WERI-Rb-1 (cell line): ENCODE measurements around the gene CIAO3.
"Not testable (repeated sequence)": the region's sequence is repeated elsewhere in the genome, so short reads cannot be mapped to it uniquely, and the experiment has no call there.

Source experiments
- DNase-seq: peaks from one replicate; pipeline ENCODE4 v3.0.0-alpha.2; 2020
- H3K27ac ChIP-seq: fragments of 250-450 bp; sonication (Bioruptor Pico); 2 replicates; pipeline ENCODE4 v1.5.1; 2020; ENCODE audit warnings: mild to moderate bottlenecking, moderate library complexity
- H3K27me3 ChIP-seq: fragments of 250-450 bp; sonication (Bioruptor Pico); 2 replicates; pipeline ENCODE4 v1.5.1; 2021; ENCODE audit warnings: mild to moderate bottlenecking, low read depth, moderate library complexity; ENCODE audit not compliant: insufficient read depth, severe bottlenecking
- H3K36me3 ChIP-seq: fragments of 250-450 bp; sonication (Bioruptor Pico); 2 replicates; pipeline ENCODE4 v1.5.1; 2020; ENCODE audit warnings: mild to moderate bottlenecking, moderate library complexity
- H3K4me3 ChIP-seq: 2 replicates; pipeline ENCODE4 v1.5.1; 2011; ENCODE audit warnings: low read depth, mild to moderate bottlenecking, control low read depth, low read length
- H3K9me3 ChIP-seq: fragments of 250-450 bp; sonication (Bioruptor Pico); 2 replicates; pipeline ENCODE4 v1.5.1; 2021; ENCODE audit warnings: mild to moderate bottlenecking, moderate library complexity; ENCODE audit not compliant: severe bottlenecking
- TF ChIP-seq, protein P1 (sequence below): IDR thresholded peaks from 2 replicates; pipeline ENCODE4 v1.5.1; 2011; ENCODE audit warnings: low read depth, mild to moderate bottlenecking, control low read depth, inconsistent platforms, low read length

CIAO3 gene

GRCh38 chr16:743794-744500, 3.1 kb upstream of the CIAO3 start:
- no peak for DNase-seq
- Histone ChIP-seq H3K36me3 (peaks cover 4% of the 10 kb centered on the region), H3K27ac (no peak overlapping the region), H3K9me3 (no peaks in the 10 kb centered on the region), H3K27me3 (no peaks in the 10 kb centered on the region), H3K4me3 (no peak overlapping the region)
- TF ChIP-seq, protein P1, sequence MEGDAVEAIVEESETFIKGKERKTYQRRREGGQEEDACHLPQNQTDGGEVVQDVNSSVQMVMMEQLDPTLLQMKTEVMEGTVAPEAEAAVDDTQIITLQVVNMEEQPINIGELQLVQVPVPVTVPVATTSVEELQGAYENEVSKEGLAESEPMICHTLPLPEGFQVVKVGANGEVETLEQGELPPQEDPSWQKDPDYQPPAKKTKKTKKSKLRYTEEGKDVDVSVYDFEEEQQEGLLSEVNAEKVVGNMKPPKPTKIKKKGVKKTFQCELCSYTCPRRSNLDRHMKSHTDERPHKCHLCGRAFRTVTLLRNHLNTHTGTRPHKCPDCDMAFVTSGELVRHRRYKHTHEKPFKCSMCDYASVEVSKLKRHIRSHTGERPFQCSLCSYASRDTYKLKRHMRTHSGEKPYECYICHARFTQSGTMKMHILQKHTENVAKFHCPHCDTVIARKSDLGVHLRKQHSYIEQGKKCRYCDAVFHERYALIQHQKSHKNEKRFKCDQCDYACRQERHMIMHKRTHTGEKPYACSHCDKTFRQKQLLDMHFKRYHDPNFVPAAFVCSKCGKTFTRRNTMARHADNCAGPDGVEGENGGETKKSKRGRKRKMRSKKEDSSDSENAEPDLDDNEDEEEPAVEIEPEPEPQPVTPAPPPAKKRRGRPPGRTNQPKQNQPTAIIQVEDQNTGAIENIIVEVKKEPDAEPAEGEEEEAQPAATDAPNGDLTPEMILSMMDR = peak; percentile 40; the same call in 1 of the 2 replicates

DNA sequence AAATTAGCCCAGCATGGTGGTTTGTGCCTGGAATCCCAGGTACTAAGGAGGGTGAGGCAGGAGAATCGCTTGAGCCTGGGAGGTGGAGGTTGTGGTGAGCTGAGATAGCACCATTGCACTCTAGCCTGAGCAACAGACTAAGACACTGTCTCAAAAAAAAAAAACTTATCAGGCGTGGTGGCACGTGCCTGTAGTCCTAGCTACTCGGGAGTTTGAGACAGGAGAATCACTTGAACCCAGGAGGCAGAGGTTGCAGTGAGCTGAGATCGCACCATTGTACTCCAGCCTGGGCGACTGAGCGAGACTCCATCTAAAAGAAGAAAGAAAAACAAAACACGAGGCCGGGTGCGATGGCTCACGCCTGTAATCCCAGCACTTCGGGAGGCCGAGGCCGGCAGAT, 2.1 kb upstream of the CIAO3 start:
- not testable (repeated sequence) for H3K27me3 ChIP-seq, H3K9me3 ChIP-seq, H3K36me3 ChIP-seq, H3K27ac ChIP-seq, H3K4me3 ChIP-seq, DNase-seq

DNA sequence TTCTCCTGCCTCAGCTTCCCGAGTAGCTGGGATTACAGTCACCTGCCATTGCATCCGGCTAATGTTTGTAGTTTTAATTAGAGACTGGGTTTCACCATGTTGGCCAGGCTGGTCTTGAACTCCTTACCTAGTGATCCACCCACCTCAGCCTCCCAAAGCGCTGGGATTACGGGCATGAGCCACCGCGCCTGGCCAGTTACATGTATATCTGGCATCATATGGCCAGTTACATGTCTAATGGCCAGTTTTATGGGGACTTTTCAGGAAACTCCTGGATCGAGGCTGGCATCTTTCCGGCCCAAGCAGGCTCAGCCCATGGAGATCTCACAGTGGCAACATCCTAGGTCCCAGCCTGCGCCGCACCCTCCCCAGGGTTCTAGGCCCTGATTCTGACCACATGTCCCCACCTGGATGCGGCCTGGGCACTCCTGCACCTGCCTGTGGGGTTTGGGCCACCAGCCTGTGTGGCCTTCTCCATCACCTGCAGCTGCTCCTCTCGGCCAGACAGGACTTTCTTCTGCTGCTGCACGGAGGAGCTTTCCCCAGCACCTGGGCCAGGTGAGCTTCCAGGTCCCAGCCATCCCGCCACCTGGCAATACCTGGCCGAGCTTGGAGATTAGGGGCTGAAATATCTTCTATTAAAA, 1.3 kb upstream of the CIAO3 start:
- H3K27ac ChIP-seq = no peak overlapping the region
- no peaks in the 10 kb centered on the region for H3K9me3 ChIP-seq
- peaks cover 12% of the 10 kb centered on the region for H3K36me3 ChIP-seq
- TF ChIP-seq, protein P1 = no peak
- DNase-seq = no peak
- no peaks in the 10 kb centered on the region for H3K27me3 ChIP-seq
- H3K4me3 ChIP-seq = no peak overlapping the region

DNA sequence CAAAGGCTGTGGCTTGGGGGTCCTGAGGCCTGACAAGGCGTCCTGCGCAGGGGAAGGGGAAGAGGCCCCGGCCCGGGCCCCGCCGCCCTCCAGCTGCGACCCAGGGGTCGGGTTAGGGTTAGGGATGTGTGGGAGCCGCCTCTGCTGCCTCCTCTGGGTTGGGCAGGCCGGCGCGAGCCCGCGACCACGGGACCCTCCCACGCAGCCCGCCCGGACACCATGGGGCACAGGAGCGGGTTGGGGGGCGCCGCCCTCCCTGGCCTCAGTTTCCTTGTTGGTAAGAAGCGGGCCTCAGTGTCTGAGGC, 386 bp downstream of the CIAO3 start:
- H3K27ac ChIP-seq = peak overlapping the region; percentile 69
- peaks cover 25% of the 10 kb centered on the region for H3K36me3 ChIP-seq
- H3K4me3 ChIP-seq = peak overlapping the region; percentile 95
- DNase-seq = no peak
- no peaks in the 10 kb centered on the region for H3K27me3 ChIP-seq
- TF ChIP-seq, protein P1 = no peak
- H3K9me3 ChIP-seq = no peaks in the 10 kb centered on the region

- TF ChIP-seq, protein P1 = no peak
These were observed 988 bp downstream of the CIAO3 start for GRCh38 chr16:739560-740458.

DNA sequence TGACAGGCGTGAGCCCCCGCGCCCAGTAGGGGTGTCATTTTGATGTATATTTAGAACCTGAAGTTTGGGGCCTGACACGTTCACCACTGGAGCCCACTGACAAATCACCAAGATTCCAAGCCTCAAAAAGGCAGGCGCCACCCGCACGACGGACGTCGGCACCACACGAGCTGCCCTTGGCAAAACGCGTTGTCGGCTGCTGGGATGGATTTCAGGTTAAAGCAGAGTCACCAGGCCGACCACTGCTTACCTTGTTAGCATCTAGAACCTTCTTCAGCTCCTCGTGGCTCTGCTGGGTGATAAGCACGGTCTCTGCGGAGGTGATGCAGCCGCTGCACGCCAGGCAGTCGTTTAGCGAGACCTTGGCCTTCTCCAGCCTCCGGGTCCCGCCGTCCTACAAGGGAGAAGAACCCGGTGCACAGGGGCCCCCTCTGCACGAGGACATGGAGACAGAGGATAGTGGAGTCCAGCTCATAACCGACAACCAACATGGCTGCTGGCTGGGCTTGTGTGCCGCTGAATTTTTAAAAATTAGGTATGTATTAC, 3.8 kb downstream of the CIAO3 start:
- no peaks in the 10 kb centered on the region for H3K27me3 ChIP-seq
- no peaks in the 10 kb centered on the region for H3K9me3 ChIP-seq
- H3K36me3 ChIP-seq = peaks cover 48% of the 10 kb centered on the region
- no peak overlapping the region for H3K4me3 ChIP-seq
- TF ChIP-seq, protein P1 = no peak
- no peak overlapping the region for H3K27ac ChIP-seq
- no peak for DNase-seq

More at GRCh38 chr16:739560-740458, 988 bp downstream of the CIAO3 start:
- H3K27ac ChIP-seq = no peak overlapping the region
- DNase-seq = no peak
- peaks cover 27% of the 10 kb centered on the region for H3K36me3 ChIP-seq
- no peaks in the 10 kb centered on the region for H3K27me3 ChIP-seq
- peak overlapping the region; percentile 95 for H3K4me3 ChIP-seq
- H3K9me3 ChIP-seq = no peaks in the 10 kb centered on the region
